Measurements from ENCODE around the gene RNU2-1. TPM values are rescaled to one million over a fixed set of nuclear protein-coding genes. Genes with fewer than 3 reads are reported as not detected.
"Not testable (repeated sequence)": the region's sequence is repeated elsewhere in the genome, so short reads cannot be mapped to it uniquely, and the experiment has no call there.

The RNU2-1 gene
- polyA plus RNA-seq, 3 donors: not detected

- no peak for DNase-seq
- Mint-ChIP-seq H3K36me3 (peaks cover 91 to 98% of the 10 kb centered on the region in 2 donors), H3K9me3 (no peaks in the 10 kb centered on the region), H3K27ac (no peak overlapping the region), H3K4me1 (no peaks in the 10 kb centered on the region), H3K27me3 (ENCODE audit: low read depth in 3 of 3) (no peaks in the 10 kb centered on the region), H3K4me3 (no peak overlapping the region)
- Histone ChIP-seq H3K27me3 (ENCODE audit: control insufficient read depth in 2 of 2, insufficient read depth in 2 of 2, low read length in 2 of 2) (no peaks in the 10 kb centered on the region), H2AFZ (ENCODE audit: insufficient read depth, low read depth, low read length, poor library complexity, severe bottlenecking) (no peak overlapping the region), H3K4me2 (replicated peaks; ENCODE audit: extremely low read depth, low read length, poor library complexity, severe bottlenecking) (no peak overlapping the region), H3K36me3 (replicated peaks in 1 of 2; ENCODE audit: control insufficient read depth in 1 of 2, insufficient read depth in 2 of 2, low read length in 2 of 2) (peaks cover 86 to 98% of the 10 kb centered on the region in 2 donors), H3K9me3 (replicated peaks in 1 of 2; ENCODE audit: control insufficient read depth in 1 of 2, insufficient read depth in 1 of 2, low read length in 2 of 2) (no peaks in the 10 kb centered on the region), H3K27ac (ENCODE audit: low read depth in 1 of 2, low read length in 2 of 2) (no peak overlapping the region), H4K20me1 (ENCODE audit: insufficient read depth, low read length) (peaks cover 62% of the 10 kb centered on the region), H3K4me1 (ENCODE audit: control insufficient read depth in 1 of 2, insufficient read depth in 2 of 2, low read length in 2 of 2) (no peaks in the 10 kb centered on the region), H3K4me3 (replicated peaks in 1 of 3; ENCODE audit: low read depth in 2 of 3, low read length in 3 of 3) (no peak overlapping the region), H3K79me2 (ENCODE audit: insufficient read depth, low read length) (no peaks in the 10 kb centered on the region), H3K9ac (ENCODE audit: insufficient read depth, low read length, poor library complexity, severe bottlenecking) (no peak overlapping the region)
- intact Hi-C loops (cut with micrococcal nuclease): loop anchor here in 1 of 2 donors (10.0 kb wide), 1 partner anchor 312 kb away; no protein-coding TSS in a partner anchor
- WGBS (ENCODE audit: insufficient coverage): 98% methylated on average over 5 of the region's 5 CpGs
- no peak for TF ChIP-seq CTCF (IDR thresholded peaks at IDR 0.05)
Observed at GRCh38 chr17:43193251-43193650, 40.5 kb downstream of the RNU2-1 start.

GRCh38 chr17:43186656-43187055 is 47.1 kb downstream of the RNU2-1 start:
- H2AFZ ChIP-seq (ENCODE audit: insufficient read depth, low read depth, low read length, poor library complexity, severe bottlenecking); H3K4me2 ChIP-seq (replicated peaks; ENCODE audit: extremely low read depth, low read length, poor library complexity, severe bottlenecking); H3K79me2 ChIP-seq (ENCODE audit: insufficient read depth, low read length); H3K4me1 Mint-ChIP-seq; H3K27ac ChIP-seq (ENCODE audit: low read depth in 1 of 2, low read length in 2 of 2); intact Hi-C loops (cut with micrococcal nuclease); H3K9me3 Mint-ChIP-seq; H3K9me3 ChIP-seq (replicated peaks in 1 of 2; ENCODE audit: control insufficient read depth in 1 of 2, insufficient read depth in 1 of 2, low read length in 2 of 2); H3K27me3 ChIP-seq (ENCODE audit: control insufficient read depth in 2 of 2, insufficient read depth in 2 of 2, low read length in 2 of 2); H3K9ac ChIP-seq (ENCODE audit: insufficient read depth, low read length, poor library complexity, severe bottlenecking); H3K4me3 ChIP-seq (replicated peaks in 1 of 3; ENCODE audit: low read depth in 2 of 3, low read length in 3 of 3); H3K4me3 Mint-ChIP-seq; DNase-seq; H3K27ac Mint-ChIP-seq; H3K4me1 ChIP-seq (ENCODE audit: control insufficient read depth in 1 of 2, insufficient read depth in 2 of 2, low read length in 2 of 2); H3K27me3 Mint-ChIP-seq (ENCODE audit: low read depth in 3 of 3): not testable (repeated sequence)
- peaks cover 83% of the 10 kb centered on the region for H4K20me1 ChIP-seq (ENCODE audit: insufficient read depth, low read length)
- peaks cover 59 to 95% of the 10 kb centered on the region in 2 donors for H3K36me3 ChIP-seq (replicated peaks in 1 of 2; ENCODE audit: control insufficient read depth in 1 of 2, insufficient read depth in 2 of 2, low read length in 2 of 2)
- 100% methylated on average over 2 of the region's 5 CpGs for WGBS (ENCODE audit: insufficient coverage)
- peaks cover 59 to 93% of the 10 kb centered on the region in 2 donors for H3K36me3 Mint-ChIP-seq

Measured in CD14-positive monocyte (primary cell).